ENCODE measurements around the gene NR1I3.

The NR1I3 gene

GRCh38 chr1:161222175-161223019 is 15.6 kb downstream of the NR1I3 start:
- DNase-seq, result no peak
- in situ Hi-C loops (cut with MboI; ENCODE audit: low pct_unique_long_range_greater_than_20kb, low sequenced_read_pairs), result no loop called here

GRCh38 chr1:161220002-161220401 is 18.0 kb downstream of the NR1I3 start:
- in situ Hi-C loops (cut with MboI; ENCODE audit: low pct_unique_long_range_greater_than_20kb, low sequenced_read_pairs), result no loop called here
- no peak for DNase-seq

DNA sequence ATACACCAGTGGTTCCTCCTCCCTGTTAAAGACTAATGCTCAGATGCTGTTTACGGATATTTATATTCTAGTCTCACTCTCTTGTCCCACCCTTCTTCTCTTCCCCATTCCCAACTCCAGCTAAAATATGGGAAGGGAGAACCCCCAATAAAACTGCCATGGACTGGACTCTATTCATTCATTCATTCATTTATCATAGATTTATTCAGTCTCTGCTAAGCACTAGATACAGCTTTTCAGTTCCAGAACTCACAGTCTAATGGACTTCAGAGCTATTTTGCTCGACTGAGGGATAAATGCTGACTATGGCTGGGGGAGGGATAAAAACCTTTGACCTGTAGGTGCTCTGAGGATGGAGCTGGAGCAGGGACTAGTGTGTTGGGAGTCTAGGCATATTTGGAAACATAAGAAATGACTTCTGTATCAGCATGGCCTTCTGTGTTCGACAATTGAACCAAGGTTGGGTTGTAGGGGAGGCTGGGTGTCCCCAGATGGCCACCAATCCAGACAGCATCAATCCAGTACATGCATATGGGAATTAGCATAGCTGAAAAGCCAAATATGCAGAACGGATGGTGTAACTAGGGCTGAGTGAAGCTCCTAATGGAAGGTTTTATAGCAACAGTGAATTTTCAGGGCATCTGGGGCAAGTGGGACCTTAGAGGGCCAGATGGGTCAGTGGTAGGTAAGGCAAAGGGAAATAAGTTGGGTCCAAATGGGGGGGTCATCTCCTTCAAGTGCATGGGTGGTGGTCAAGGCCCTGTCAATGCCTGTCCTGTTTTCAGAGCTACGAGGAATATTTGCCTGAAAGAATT is 18.7 kb downstream of the NR1I3 start:
- DNase-seq, result no peak
- in situ Hi-C loops (cut with MboI; ENCODE audit: low pct_unique_long_range_greater_than_20kb, low sequenced_read_pairs), result no loop called here

DNA sequence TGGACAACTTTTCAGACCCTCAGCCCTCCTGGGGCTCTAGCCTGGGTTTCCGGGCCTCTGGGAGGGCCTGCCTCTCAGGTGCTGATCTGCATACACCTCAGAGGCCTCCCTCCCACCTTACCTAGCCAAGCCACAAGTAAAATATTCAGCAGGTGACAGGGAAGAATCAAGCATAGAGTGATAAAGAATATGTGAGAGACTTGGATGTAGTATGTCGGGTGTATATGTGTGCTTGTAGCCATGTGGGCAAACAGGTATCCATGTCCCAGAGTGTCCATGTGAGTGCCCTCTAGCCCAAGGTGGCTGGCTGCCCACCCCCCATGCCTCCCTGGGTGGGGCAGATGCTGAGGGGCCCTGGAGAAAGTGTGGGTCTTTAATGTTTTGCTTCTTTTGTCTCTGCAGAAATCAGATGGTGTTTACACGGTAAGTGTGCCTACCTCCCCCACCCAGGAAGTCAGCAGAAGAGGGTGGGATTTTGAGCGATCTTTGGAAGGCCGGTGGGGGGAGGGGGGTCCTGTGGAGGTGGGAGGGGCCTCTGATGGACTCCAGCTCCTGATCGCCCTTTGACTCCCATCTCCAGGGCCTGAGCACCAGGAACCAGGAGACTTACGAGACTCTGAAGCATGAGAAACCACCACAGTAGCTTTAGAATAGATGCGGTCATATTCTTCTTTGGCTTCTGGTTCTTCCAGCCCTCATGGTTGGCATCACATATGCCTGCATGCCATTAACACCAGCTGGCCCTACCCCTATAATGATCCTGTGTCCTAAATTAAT is 19.5 kb downstream of the NR1I3 start:
- in situ Hi-C loops (cut with MboI; ENCODE audit: low pct_unique_long_range_greater_than_20kb, low sequenced_read_pairs), result no loop called here
- DNase-seq, result no peak

- no peak for DNase-seq
- in situ Hi-C loops (cut with MboI; ENCODE audit: low pct_unique_long_range_greater_than_20kb, low sequenced_read_pairs), result no loop called here
These were observed 20.2 kb downstream of the NR1I3 start for GRCh38 chr1:161217831-161218230.

DNA sequence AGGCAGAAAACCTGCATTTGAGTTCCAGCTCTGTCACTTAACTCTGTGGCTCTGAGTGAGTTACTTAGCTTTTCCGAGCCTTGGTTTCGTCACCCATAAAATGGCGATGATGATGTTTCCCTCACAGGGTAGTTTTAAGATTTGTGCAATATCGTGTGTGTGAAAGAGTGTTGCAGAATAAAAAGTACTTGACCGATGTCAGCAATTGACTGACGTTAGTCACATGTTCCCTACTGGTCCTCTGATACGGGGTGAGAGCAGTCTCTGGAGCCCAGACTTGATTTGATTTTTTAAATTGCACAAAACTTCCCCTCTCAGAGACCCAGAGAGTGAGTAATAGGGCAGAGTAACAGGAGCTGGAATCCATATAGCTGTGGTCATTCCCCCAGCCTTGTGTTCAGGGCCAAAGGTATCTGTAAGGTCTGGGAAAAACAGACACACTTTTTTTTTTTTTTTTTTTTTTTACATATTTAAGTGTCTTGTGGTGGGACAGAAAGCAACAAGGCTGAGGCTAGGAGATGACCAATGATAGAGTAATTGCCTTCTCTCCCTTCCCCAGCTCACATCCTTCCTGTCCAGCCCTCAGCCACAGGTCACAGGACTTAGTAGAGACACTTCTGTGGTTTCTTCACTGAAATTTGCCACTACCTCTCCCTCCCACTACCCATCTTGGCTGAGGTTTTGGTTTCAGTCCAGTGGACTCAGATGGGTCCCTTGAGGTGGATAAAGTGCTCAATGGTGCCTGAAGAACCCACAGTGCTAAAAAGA is 20.9 kb downstream of the NR1I3 start:
- in situ Hi-C loops (cut with MboI; ENCODE audit: low pct_unique_long_range_greater_than_20kb, low sequenced_read_pairs), result no loop called here
- peak; percentile 81 for DNase-seq

GRCh38 chr1:161215076-161215475 is 22.9 kb downstream of the NR1I3 start, which contains the start of gene FCER1G:
Gene FCER1G, plus strand, starts transcription at chr1:161215295. Its CDS starts 27 bp downstream, at chr1:161215322.
- DNase-seq, result peak; percentile 72
- in situ Hi-C loops (cut with MboI; ENCODE audit: low pct_unique_long_range_greater_than_20kb, low sequenced_read_pairs), result no loop called here

- peak; percentile 43 for DNase-seq
- in situ Hi-C loops (cut with MboI; ENCODE audit: low pct_unique_long_range_greater_than_20kb, low sequenced_read_pairs), result no loop called here
These were observed 23.6 kb downstream of the NR1I3 start for GRCh38 chr1:161214369-161214768.

DNA sequence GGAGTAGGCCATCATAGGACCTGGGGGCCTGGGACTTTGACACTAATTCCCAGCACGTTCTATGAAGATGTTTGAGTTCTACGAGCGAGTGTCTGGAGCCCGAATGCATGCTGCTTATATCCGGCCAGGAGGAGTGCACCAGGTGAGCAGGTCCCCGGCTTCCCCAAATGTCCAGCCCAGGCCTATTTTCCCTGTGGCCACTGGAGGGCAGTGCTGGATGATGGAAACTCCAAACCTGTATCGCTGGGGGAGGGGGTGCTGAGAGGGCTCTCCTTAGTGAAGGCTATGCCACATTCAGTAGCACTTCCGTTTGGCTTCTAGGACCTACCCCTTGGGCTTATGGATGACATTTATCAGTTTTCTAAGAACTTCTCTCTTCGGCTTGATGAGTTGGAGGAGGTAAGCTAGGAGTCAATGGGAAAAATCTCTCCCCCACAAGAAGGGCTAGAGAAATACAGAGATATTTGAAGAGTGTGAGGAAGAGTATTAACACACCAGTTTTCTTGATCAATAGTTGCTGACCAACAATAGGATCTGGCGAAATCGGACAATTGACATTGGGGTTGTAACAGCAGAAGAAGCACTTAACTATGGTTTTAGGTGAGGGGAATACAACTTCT is 28.1 kb downstream of the NR1I3 start:
- peak; percentile 84 for DNase-seq
- in situ Hi-C loops (cut with MboI; ENCODE audit: low pct_unique_long_range_greater_than_20kb, low sequenced_read_pairs), result no loop called here

- DNase-seq, result no peak
- in situ Hi-C loops (cut with MboI; ENCODE audit: low pct_unique_long_range_greater_than_20kb, low sequenced_read_pairs), result no loop called here
These were observed 30.8 kb downstream of the NR1I3 start for GRCh38 chr1:161207173-161207572.

DNA sequence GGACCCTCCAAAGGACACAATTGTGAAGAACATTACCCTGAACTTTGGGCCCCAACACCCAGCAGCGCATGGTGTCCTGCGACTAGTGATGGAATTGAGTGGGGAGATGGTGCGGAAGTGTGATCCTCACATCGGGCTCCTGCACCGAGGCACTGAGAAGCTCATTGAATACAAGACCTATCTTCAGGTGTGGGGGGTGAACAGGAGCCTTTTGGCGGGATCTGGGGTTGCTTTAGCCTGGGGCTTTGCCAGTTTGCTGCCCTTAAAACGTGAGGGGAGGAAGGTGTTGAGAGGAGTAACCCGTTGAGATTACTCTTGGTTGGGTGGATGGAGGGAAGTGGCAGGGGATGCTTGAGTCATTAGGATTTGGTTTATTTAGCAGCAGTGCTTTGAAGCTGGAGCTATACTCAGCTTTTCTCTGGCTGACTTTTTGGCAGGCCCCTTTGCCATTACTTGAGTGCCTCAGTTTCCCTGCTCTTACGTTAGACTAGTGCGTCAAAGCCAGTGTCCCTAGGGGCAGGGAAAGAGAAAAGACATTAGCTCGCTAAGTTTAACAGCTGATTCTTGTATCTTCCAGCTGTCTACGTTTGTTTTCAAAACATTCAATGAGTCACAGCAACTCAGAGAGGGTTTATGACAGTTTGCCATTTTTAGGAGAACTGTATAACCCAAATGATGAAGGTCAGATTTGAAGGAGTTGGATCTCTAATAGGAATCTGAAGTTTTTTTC is 31.4 kb downstream of the NR1I3 start:
- no peak for DNase-seq
- in situ Hi-C loops (cut with MboI; ENCODE audit: low pct_unique_long_range_greater_than_20kb, low sequenced_read_pairs), result no loop called here

GRCh38 chr1:161201836-161202712 is 35.9 kb downstream of the NR1I3 start, which contains the start of gene NDUFS2:
Gene NDUFS2, plus strand, starts transcription at chr1:161202367. Its CDS starts 19 bp downstream, at chr1:161202386.
- in situ Hi-C loops (cut with MboI; ENCODE audit: low pct_unique_long_range_greater_than_20kb, low sequenced_read_pairs), result no loop called here
- peak; percentile 98 for DNase-seq

DNA sequence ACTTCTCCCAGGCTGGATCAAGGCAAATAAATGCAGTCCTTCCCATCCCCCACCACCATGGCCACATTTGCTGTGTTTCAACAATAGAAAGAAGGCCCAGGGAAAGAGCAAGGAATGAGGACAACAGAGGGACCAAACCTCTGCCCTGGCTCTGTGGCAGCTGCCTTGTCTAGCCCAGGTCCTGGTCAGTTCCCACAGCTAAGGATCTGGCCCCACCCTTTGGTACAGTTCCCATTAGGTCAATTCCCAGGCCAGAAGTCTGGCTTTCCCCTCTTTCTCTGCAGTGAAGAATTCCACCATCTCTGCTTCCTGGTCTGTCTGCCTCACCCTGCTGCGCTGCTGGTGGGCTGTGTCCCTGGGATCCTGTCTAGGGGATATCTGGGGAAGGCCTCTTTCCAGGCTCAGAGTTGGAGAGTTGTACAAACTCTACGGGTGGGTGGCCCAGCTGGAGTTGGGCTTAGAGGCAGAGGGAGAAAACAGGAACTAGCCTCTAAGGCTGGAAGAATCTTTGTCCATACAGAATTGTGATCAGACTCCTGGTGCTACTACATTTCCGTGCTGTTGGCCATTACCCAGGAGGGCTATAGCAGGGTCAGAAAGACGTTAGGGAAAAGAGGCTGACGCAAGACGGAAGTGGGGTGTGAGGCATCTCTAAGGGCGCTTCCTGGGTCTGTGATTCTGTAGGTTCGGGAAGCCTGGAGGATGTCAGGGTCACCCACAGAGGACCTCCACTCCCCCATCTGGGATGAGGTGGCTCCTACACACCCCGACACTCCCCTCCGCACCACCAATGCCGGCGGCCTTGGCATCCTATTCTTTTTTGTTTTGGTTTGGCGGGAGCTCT is 36.8 kb downstream of the NR1I3 start:
- in situ Hi-C loops (cut with MboI; ENCODE audit: low pct_unique_long_range_greater_than_20kb, low sequenced_read_pairs), result no loop called here
- DNase-seq, result peak; percentile 62

DNA sequence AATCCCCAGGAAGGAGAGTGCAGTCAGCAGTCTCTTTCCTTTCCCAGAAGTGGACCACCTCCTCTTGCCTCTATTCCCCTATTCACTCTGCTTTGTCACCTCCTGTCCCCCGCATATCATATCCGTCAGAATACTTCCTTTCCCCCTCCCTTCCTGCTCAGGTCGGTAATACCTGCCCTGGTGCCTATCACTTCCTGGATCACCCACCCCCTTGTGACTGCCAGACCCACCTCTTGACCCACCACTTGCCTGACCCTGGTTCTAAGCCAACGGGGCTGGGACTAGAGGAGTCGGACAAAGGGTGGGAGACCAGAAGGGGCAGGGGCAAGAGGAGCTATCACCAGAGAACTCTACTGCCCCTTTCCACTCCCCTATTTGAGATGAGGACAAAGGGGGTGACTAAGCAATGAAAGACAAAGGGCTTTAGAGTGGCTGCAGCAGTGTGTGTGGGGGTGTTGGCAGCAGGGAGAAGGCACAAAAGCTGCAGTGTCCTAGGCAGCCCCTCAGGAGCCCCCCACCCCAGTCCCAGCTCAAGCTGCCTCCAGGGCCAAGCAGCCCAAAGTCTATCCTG is 37.5 kb downstream of the NR1I3 start:
- no peak for DNase-seq
- in situ Hi-C loops (cut with MboI; ENCODE audit: low pct_unique_long_range_greater_than_20kb, low sequenced_read_pairs), result no loop called here

DNA sequence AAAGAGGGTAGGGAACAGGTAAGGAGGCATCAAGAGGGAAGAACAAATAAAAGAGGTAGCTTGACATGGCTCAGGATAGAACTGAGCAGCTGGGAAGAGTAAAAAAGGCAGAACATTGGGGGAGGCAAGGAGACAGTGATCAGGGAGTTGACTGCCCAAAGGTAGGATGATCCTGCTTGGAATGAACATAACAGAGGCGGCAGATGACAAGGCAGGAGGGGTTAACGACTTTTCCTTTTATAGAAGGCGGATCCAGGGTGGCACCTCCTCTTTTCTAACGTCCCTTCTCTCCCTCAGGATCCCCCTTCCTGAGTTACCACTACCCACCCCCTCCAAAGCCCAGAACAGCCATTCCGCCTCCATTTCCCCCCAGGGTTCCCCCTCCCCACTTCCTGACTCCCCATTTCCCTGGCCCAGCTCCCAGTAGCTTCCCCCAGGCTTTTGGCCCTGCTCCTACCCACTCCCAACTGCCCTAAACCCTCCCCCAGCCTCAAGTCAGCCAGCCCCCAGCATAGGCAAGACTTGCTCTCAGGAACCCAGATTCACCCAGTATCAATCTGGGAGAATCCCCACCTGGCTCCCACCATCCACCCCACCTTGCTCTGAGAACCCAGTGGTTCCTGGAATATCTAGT is 38.4 kb downstream of the NR1I3 start:
- in situ Hi-C loops (cut with MboI; ENCODE audit: low pct_unique_long_range_greater_than_20kb, low sequenced_read_pairs), result loop anchor here (25.0 kb wide), 1 partner anchor 188 kb away; no protein-coding TSS in a partner anchor
- no peak for DNase-seq

Measured in KBM-7 (cell line).